ENCODE results near the gene SPIN3.
"Not testable (repeated sequence)": the region's sequence is repeated elsewhere in the genome, so short reads cannot be mapped to it uniquely, and the experiment has no call there.

Gene SPIN3

GRCh38 chrX:56974408-56974807 is 20.9 kb downstream of the SPIN3 start:
- H3K36me3 ChIP-seq (ENCODE audit: insufficient read depth, low read length), result no peaks in the 10 kb centered on the region
- H3K4me3 ChIP-seq, result no peak overlapping the region
- no peaks in the 10 kb centered on the region for H3K9me3 ChIP-seq (ENCODE audit: low read depth, low read length)
- H3K9ac ChIP-seq (ENCODE audit: insufficient read length), result no peak overlapping the region
- TF ChIP-seq FOXP2 (optimal IDR thresholded peaks at IDR 0.05; ENCODE audit: control extremely low read depth, extremely low read length, insufficient read depth) (no peak), POLR2AphosphoS5 (IDR thresholded peaks at IDR 0.05; ENCODE audit: borderline replicate concordance, low read depth, low read length) (no peak), EZH2 (IDR thresholded peaks at IDR 0.05) (no peak)
- no peak for DNase-seq (ENCODE audit: low read depth, low spot score)
- no peak overlapping the region for H3K27ac ChIP-seq

GRCh38 chrX:56969559-56969958 is 25.8 kb downstream of the SPIN3 start:
- no peak overlapping the region for H3K27ac ChIP-seq

GRCh38 chrX:56968980-56969379 is 26.4 kb downstream of the SPIN3 start:
- TF ChIP-seq EZH2 (IDR thresholded peaks at IDR 0.05), result no peak
- TF ChIP-seq POLR2AphosphoS5 (IDR thresholded peaks at IDR 0.05; ENCODE audit: borderline replicate concordance, low read depth, low read length), result no peak
- no peak for TF ChIP-seq FOXP2 (optimal IDR thresholded peaks at IDR 0.05; ENCODE audit: control extremely low read depth, extremely low read length, insufficient read depth)
- Histone ChIP-seq H3K27ac (no peak overlapping the region), H3K4me3 (no peak overlapping the region), H3K9me3 (ENCODE audit: low read depth, low read length) (no peaks in the 10 kb centered on the region), H3K36me3 (ENCODE audit: insufficient read depth, low read length) (no peaks in the 10 kb centered on the region), H3K9ac (ENCODE audit: insufficient read length) (no peak overlapping the region)
- DNase-seq (ENCODE audit: low read depth, low spot score), result no peak

More at GRCh38 chrX:56969559-56969958, 25.8 kb downstream of the SPIN3 start:
- H3K36me3 ChIP-seq (ENCODE audit: insufficient read depth, low read length), result no peaks in the 10 kb centered on the region
- no peak overlapping the region for H3K4me3 ChIP-seq
- no peaks in the 10 kb centered on the region for H3K9me3 ChIP-seq (ENCODE audit: low read depth, low read length)
- H3K9ac ChIP-seq (ENCODE audit: insufficient read length), result no peak overlapping the region
- TF ChIP-seq FOXP2 (optimal IDR thresholded peaks at IDR 0.05; ENCODE audit: control extremely low read depth, extremely low read length, insufficient read depth) (no peak), POLR2AphosphoS5 (IDR thresholded peaks at IDR 0.05; ENCODE audit: borderline replicate concordance, low read depth, low read length) (no peak), EZH2 (IDR thresholded peaks at IDR 0.05) (no peak)
- DNase-seq (ENCODE audit: low read depth, low spot score), result no peak

GRCh38 chrX:56963377-56963776 is 32.0 kb downstream of the SPIN3 start:
- TF ChIP-seq EZH2 (IDR thresholded peaks at IDR 0.05), result no peak
- no peaks in the 10 kb centered on the region for H3K9me3 ChIP-seq (ENCODE audit: low read depth, low read length)
- no peaks in the 10 kb centered on the region for H3K36me3 ChIP-seq (ENCODE audit: insufficient read depth, low read length)
- no peak overlapping the region for H3K4me3 ChIP-seq
- H3K27ac ChIP-seq, result no peak overlapping the region
- H3K9ac ChIP-seq (ENCODE audit: insufficient read length), result no peak overlapping the region
- DNase-seq (ENCODE audit: low read depth, low spot score), result no peak

- Histone ChIP-seq H3K36me3 (ENCODE audit: insufficient read depth, low read length) (no peaks in the 10 kb centered on the region), H3K27ac (no peak overlapping the region), H3K9ac (ENCODE audit: insufficient read length) (no peak overlapping the region), H3K9me3 (ENCODE audit: low read depth, low read length) (no peaks in the 10 kb centered on the region), H3K4me3 (no peak overlapping the region)
- DNase-seq (ENCODE audit: low read depth, low spot score), result no peak
- TF ChIP-seq EZH2 (IDR thresholded peaks at IDR 0.05) (no peak), FOXP2 (optimal IDR thresholded peaks at IDR 0.05; ENCODE audit: control extremely low read depth, extremely low read length, insufficient read depth) (no peak), POLR2AphosphoS5 (IDR thresholded peaks at IDR 0.05; ENCODE audit: borderline replicate concordance, low read depth, low read length) (no peak)
These were observed 47.6 kb downstream of the SPIN3 start for GRCh38 chrX:56947699-56948098.

- H3K9me3 ChIP-seq (ENCODE audit: low read depth, low read length); H3K36me3 ChIP-seq (ENCODE audit: insufficient read depth, low read length); H3K9ac ChIP-seq (ENCODE audit: insufficient read length); H3K4me3 ChIP-seq; H3K27ac ChIP-seq; DNase-seq (ENCODE audit: low read depth, low spot score): not testable (repeated sequence)
These were observed 49.1 kb downstream of the SPIN3 start for GRCh38 chrX:56946201-56946600.

- not testable (repeated sequence) for H3K9ac ChIP-seq (ENCODE audit: insufficient read length); H3K27ac ChIP-seq; H3K4me3 ChIP-seq; H3K36me3 ChIP-seq (ENCODE audit: insufficient read depth, low read length); H3K9me3 ChIP-seq (ENCODE audit: low read depth, low read length); DNase-seq (ENCODE audit: low read depth, low spot score)
These were observed 50.1 kb downstream of the SPIN3 start for GRCh38 chrX:56945226-56945625.

GRCh38 chrX:56943264-56943663 is 52.1 kb downstream of the SPIN3 start:
- no peaks in the 10 kb centered on the region for H3K9me3 ChIP-seq (ENCODE audit: low read depth, low read length)
- TF ChIP-seq EZH2 (IDR thresholded peaks at IDR 0.05) (no peak), POLR2AphosphoS5 (IDR thresholded peaks at IDR 0.05; ENCODE audit: borderline replicate concordance, low read depth, low read length) (no peak), FOXP2 (optimal IDR thresholded peaks at IDR 0.05; ENCODE audit: control extremely low read depth, extremely low read length, insufficient read depth) (no peak)
- H3K27ac ChIP-seq, result no peak overlapping the region

More at GRCh38 chrX:56943264-56943663, 52.1 kb downstream of the SPIN3 start:
- Histone ChIP-seq H3K4me3 (no peak overlapping the region), H3K9ac (ENCODE audit: insufficient read length) (no peak overlapping the region), H3K36me3 (ENCODE audit: insufficient read depth, low read length) (no peaks in the 10 kb centered on the region)
- DNase-seq (ENCODE audit: low read depth, low spot score), result no peak

Data from SK-N-MC (cell line).